GM23338 (cell line): ENCODE measurements around the gene PRTN3.

ENCODE experiments used
- EZH2 ChIP-seq: fragments of 200-600 bp; sonication (generic); IDR thresholded peaks from one replicate; pipeline ENCODE4 v1.8.0; 2017; ENCODE audit warnings: antibody characterized with exemption, mild to moderate bottlenecking, low read depth; ENCODE audit not compliant: unreplicated experiment
- TF ChIP-seq, protein P1 (sequence below), 2 experiments: fragments of 200-600 bp in 1 of 2; sonication (generic) in 1 of 2; conservative IDR thresholded peaks; 2 replicates each; pipeline versions ENCODE4 v1.5.1 to v1.6.1; 2016 to 2017; ENCODE audit warnings: antibody characterized with exemption in 2 of 2, low read depth in 2 of 2, mild to moderate bottlenecking in 2 of 2, moderate library complexity in 1 of 2
- TF ChIP-seq, protein P2 (sequence below): IDR thresholded peaks from one replicate; pipeline ENCODE4 v1.6.1; 2018; ENCODE audit warnings: antibody characterized with exemption; ENCODE audit not compliant: unreplicated experiment

DNA sequence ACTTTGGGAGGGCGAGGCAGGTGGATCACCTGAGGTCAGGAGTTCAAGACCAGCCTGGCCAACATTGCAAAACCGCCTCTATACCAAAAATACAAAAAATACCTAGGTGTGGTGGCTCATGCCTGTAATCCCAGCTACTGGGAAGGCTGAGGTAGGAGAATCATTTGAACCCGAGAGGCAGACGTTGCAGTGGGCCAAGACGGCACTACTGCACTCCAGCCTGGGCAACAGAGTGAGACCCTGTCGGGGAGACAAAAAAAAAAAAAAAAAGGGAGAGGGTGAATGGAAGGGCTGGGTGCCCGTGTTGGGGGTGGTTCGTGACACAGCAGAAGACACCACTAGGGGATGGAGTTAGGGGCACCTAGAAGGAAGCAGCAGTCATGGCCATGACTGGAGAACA is 29.5 kb downstream of the PRTN3 start:
- TF ChIP-seq, protein P1, sequence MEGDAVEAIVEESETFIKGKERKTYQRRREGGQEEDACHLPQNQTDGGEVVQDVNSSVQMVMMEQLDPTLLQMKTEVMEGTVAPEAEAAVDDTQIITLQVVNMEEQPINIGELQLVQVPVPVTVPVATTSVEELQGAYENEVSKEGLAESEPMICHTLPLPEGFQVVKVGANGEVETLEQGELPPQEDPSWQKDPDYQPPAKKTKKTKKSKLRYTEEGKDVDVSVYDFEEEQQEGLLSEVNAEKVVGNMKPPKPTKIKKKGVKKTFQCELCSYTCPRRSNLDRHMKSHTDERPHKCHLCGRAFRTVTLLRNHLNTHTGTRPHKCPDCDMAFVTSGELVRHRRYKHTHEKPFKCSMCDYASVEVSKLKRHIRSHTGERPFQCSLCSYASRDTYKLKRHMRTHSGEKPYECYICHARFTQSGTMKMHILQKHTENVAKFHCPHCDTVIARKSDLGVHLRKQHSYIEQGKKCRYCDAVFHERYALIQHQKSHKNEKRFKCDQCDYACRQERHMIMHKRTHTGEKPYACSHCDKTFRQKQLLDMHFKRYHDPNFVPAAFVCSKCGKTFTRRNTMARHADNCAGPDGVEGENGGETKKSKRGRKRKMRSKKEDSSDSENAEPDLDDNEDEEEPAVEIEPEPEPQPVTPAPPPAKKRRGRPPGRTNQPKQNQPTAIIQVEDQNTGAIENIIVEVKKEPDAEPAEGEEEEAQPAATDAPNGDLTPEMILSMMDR (conservative IDR thresholded peaks at IDR 0.05; ENCODE audit: low read depth in 2 of 2) = no peak
- TF ChIP-seq, protein P2, sequence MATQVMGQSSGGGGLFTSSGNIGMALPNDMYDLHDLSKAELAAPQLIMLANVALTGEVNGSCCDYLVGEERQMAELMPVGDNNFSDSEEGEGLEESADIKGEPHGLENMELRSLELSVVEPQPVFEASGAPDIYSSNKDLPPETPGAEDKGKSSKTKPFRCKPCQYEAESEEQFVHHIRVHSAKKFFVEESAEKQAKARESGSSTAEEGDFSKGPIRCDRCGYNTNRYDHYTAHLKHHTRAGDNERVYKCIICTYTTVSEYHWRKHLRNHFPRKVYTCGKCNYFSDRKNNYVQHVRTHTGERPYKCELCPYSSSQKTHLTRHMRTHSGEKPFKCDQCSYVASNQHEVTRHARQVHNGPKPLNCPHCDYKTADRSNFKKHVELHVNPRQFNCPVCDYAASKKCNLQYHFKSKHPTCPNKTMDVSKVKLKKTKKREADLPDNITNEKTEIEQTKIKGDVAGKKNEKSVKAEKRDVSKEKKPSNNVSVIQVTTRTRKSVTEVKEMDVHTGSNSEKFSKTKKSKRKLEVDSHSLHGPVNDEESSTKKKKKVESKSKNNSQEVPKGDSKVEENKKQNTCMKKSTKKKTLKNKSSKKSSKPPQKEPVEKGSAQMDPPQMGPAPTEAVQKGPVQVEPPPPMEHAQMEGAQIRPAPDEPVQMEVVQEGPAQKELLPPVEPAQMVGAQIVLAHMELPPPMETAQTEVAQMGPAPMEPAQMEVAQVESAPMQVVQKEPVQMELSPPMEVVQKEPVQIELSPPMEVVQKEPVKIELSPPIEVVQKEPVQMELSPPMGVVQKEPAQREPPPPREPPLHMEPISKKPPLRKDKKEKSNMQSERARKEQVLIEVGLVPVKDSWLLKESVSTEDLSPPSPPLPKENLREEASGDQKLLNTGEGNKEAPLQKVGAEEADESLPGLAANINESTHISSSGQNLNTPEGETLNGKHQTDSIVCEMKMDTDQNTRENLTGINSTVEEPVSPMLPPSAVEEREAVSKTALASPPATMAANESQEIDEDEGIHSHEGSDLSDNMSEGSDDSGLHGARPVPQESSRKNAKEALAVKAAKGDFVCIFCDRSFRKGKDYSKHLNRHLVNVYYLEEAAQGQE = no peak
- TF ChIP-seq EZH2 = no peak
